Kidney epithelial cell (primary cell): ENCODE measurements around the gene DCC. TPM values are rescaled to one million over a fixed set of nuclear protein-coding genes. Genes with fewer than 3 reads are reported as not detected.

Experiments
- DNase-seq: peaks from one replicate; pipeline ENCODE4 v3.0.0-alpha.2; 2010; ENCODE audit warnings: low read depth
- H3K27me3 ChIP-seq: 2 replicates; pipeline ENCODE4 v1.6.0; 2011; ENCODE audit warnings: low read length; ENCODE audit not compliant: control insufficient read depth, insufficient read depth
- H3K36me3 ChIP-seq: 2 replicates; pipeline ENCODE4 v1.5.1; 2011; ENCODE audit warnings: low read length; ENCODE audit not compliant: control insufficient read depth, insufficient read depth
- H3K4me3 ChIP-seq: 2 replicates; pipeline ENCODE4 v1.5.1; 2011; ENCODE audit warnings: low read depth, mild to moderate bottlenecking, control low read depth, low read length
- total RNA-seq: library from RNA; depleted of rRNA; stranded (reverse); fragments of >200 nt; gene quantifications from 2 replicates; pipeline ENCODE4 v1.2.3, GENCODE V29; 2015
- TF ChIP-seq, protein P1 (sequence below): IDR thresholded peaks from 2 replicates; pipeline ENCODE4 v1.5.1; 2011; ENCODE audit warnings: mild to moderate bottlenecking, moderate library complexity, low read length, control low read depth, inconsistent platforms; ENCODE audit not compliant: insufficient read depth, poor library complexity, severe bottlenecking

Gene DCC
- total RNA-seq, 1 donor from 2014 or later = 0.04 TPM

DNA sequence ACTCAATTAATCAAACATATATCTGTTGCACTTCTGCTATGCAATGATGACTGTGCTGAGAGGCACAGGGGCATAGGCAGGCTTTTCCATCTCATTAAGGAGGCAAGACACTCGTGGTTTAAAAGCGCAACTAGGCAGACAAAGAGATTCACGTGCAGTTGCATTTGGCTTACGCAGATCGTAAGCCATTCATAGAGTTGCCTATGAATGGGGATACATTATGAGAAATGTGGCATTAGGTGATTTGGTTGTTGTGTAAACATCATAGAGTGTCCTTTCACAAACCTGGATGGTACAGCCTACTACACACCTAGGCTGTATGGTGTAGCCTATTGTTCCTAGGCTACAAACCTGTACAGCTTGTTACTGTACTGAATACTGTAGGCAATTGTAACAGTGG, 284.7 kb downstream of the DCC start:
- no peak for DNase-seq
- H3K4me3 ChIP-seq = no peak overlapping the region
- TF ChIP-seq, protein P1, sequence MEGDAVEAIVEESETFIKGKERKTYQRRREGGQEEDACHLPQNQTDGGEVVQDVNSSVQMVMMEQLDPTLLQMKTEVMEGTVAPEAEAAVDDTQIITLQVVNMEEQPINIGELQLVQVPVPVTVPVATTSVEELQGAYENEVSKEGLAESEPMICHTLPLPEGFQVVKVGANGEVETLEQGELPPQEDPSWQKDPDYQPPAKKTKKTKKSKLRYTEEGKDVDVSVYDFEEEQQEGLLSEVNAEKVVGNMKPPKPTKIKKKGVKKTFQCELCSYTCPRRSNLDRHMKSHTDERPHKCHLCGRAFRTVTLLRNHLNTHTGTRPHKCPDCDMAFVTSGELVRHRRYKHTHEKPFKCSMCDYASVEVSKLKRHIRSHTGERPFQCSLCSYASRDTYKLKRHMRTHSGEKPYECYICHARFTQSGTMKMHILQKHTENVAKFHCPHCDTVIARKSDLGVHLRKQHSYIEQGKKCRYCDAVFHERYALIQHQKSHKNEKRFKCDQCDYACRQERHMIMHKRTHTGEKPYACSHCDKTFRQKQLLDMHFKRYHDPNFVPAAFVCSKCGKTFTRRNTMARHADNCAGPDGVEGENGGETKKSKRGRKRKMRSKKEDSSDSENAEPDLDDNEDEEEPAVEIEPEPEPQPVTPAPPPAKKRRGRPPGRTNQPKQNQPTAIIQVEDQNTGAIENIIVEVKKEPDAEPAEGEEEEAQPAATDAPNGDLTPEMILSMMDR = no peak
- H3K27me3 ChIP-seq = no peaks in the 10 kb centered on the region
- H3K36me3 ChIP-seq = no peaks in the 10 kb centered on the region

GRCh38 chr18:52636536-52636935, 296.5 kb downstream of the DCC start:
- TF ChIP-seq, protein P1 = no peak
- Histone ChIP-seq H3K4me3 (no peak overlapping the region), H3K36me3 (no peaks in the 10 kb centered on the region), H3K27me3 (no peaks in the 10 kb centered on the region)
- no peak for DNase-seq

DNA sequence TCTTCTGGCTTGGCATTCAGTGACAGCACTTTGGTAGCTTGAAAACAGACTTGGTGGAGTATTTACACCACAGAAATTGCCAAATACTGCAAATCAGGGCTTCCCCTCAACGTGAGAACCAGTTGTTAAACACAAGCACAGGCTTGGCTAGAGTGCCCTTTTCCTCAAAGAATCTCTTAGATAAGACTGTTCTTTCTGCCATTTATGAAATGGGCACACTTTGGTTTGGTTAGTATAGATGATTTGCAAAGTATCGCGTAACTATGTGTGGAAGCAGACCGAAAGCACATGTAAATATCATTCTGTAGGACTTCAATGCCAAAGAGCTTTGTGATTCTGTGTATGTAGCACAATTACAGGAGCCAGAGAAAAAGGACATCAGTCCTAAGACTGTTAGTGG, 308.2 kb downstream of the DCC start:
- Histone ChIP-seq H3K27me3 (no peaks in the 10 kb centered on the region), H3K36me3 (no peaks in the 10 kb centered on the region), H3K4me3 (no peak overlapping the region)
- TF ChIP-seq, protein P1 = no peak
- DNase-seq = no peak

DNA sequence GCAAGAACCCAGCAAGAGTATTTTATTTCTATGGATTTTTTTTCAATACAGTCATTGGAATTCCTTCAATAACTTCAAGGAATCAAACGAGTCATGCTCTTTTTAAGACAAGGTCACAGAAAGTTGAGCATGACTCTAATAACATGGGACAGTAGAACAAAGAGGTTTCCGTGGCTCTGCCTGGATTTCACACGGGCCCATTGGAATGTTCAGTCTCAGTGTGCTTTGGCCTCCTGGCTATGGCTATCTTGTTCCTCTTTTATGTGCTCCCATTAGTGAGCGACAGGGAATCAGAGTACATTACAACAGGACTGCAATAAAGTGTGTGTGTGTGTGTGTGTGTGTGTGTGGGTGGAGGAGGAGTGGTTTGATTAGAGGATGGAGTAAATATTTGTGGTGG, 312.4 kb downstream of the DCC start:
- Histone ChIP-seq H3K36me3 (no peaks in the 10 kb centered on the region), H3K27me3 (no peaks in the 10 kb centered on the region), H3K4me3 (no peak overlapping the region)
- TF ChIP-seq, protein P1 = no peak
- DNase-seq = no peak

DNA sequence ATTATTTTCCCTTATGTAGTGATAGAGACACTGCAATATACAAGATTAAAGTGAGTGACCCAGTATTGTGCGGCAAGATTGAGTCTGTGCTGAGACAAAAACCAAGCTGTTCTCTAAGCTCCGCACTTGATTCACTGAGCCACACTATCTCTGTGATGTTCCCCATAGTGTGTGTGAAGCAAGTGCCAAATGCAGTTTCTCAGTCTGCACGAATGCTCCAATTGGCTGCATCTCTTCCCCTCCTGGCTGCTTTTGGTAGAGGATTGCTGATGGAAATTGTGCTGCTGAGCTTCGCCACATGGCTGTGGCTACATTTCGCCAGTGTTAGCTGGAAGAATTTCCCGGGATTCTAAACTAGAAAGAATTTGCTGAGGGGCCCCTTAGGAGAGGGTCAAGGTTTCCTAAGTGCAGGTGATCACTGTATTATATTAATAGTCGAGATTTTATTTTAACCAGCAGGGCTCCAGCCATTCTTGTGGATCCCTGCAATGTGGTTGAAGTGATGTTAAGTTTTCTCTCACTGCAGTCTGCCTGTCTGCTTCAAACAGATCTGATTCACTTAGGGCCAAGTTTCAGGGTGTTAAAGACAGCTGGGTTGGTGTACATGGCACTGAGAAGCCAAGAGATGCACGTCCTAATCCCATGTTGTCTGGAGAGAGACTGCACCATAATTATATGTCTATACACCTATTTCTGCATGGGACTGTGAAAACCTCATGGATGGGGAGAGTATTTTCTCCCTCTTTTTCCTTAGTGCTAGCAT, 317.2 kb downstream of the DCC start:
- no peak for DNase-seq
- Histone ChIP-seq H3K4me3 (no peak overlapping the region), H3K36me3 (no peaks in the 10 kb centered on the region), H3K27me3 (no peaks in the 10 kb centered on the region)
- TF ChIP-seq, protein P1 = no peak
